ACC112 (cell line): ENCODE data around the gene RASAL1.
A peak's percentile ranks its signal among the peaks of the same experiment; 100 is the strongest.

ENCODE experiments used
- H2AFZ ChIP-seq: fragments of 200-600 bp; sonication (generic); one replicate; pipeline ENCODE4 v1.6.0; 2017; ENCODE audit warnings: antibody characterized with exemption, low read length; ENCODE audit not compliant: unreplicated experiment
- H3K27ac ChIP-seq: fragments of 200-600 bp; sonication (generic); 2 replicates; pipeline ENCODE4 v1.5.1; 2014; ENCODE audit warnings: low read depth, mild to moderate bottlenecking, antibody characterized with exemption, low read length, moderate library complexity
- H3K27me3 ChIP-seq: fragments of 200-600 bp; sonication (generic); 2 replicates; pipeline ENCODE4 v1.6.1; 2014; ENCODE audit warnings: mild to moderate bottlenecking, antibody characterized with exemption, low read length, moderate library complexity, mixed read lengths; ENCODE audit not compliant: insufficient read depth
- H3K36me3 ChIP-seq: fragments of 200-600 bp; sonication (generic); 2 replicates; pipeline ENCODE4 v1.6.1; 2016; ENCODE audit warnings: mild to moderate bottlenecking, antibody characterized with exemption, low read length, moderate library complexity, mixed read lengths; ENCODE audit not compliant: insufficient read depth
- H3K4me1 ChIP-seq: fragments of 200-600 bp; sonication (generic); one replicate; pipeline ENCODE4 v1.6.1; 2016; ENCODE audit warnings: low read length, mixed read lengths; ENCODE audit not compliant: insufficient read depth, unreplicated experiment, control insufficient read depth
- H3K4me3 ChIP-seq: fragments of 200-600 bp; sonication (generic); 2 replicates; pipeline ENCODE4 v1.5.1; 2014; ENCODE audit warnings: mild to moderate bottlenecking, low read depth, low read length
- H3K79me2 ChIP-seq: fragments of 200-600 bp; sonication (generic); one replicate; pipeline ENCODE4 v1.6.0; 2016; ENCODE audit warnings: low read length; ENCODE audit not compliant: control insufficient read depth, unreplicated experiment, insufficient read depth

RASAL1 gene

GRCh38 chr12:113162102-113163029, 26.8 kb upstream of the RASAL1 start:
- Histone ChIP-seq H2AFZ (no peak overlapping the region), H3K36me3 (peaks cover 26% of the 10 kb centered on the region; the same call in 1 of the 2 replicates), H3K4me3 (no peak overlapping the region), H3K79me2 (no peaks in the 10 kb centered on the region), H3K27ac (no peak overlapping the region), H3K27me3 (no peaks in the 10 kb centered on the region), H3K4me1 (peaks cover 16% of the 10 kb centered on the region)

DNA sequence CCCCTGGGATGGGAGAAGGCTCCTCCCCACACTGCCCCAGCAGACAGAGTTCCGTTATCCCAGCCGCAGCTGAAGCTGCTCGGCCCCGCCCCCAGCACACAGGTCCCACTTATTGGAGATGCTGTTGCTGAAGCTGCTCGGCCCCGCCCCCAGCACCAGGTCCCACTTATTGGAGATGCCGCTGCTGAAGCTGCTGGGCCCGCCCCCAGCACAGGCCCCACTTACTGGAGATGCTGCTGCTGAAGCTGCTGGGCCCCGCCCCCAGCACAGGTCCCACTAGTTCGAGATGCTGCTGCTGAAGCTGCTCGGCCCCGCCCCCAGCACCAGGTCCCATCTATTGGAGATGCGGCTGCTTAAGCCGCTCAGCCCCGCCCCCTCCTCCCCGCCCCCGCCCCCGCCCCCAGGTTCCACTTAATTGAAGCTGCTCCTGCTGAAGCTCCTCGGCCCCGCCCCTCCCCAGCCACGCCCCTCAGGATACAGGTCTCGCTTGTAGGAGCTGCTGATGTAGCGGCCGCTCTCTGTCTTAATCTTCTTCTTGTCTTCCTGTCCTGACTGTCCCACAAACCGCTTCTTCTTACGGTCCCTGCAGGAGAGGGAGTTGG, 26.0 kb upstream of the RASAL1 start:
- peaks cover 21% of the 10 kb centered on the region; the same call in 1 of the 2 replicates for H3K36me3 ChIP-seq
- H3K27ac ChIP-seq, result no peak overlapping the region
- H2AFZ ChIP-seq, result no peak overlapping the region
- no peaks in the 10 kb centered on the region for H3K27me3 ChIP-seq
- peaks cover 16% of the 10 kb centered on the region for H3K4me1 ChIP-seq
- no peaks in the 10 kb centered on the region for H3K79me2 ChIP-seq
- no peak overlapping the region for H3K4me3 ChIP-seq

GRCh38 chr12:113159937-113160336, 24.4 kb upstream of the RASAL1 start:
- peaks cover 11% of the 10 kb centered on the region for H3K4me1 ChIP-seq
- no peak overlapping the region for H3K27ac ChIP-seq
- no peaks in the 10 kb centered on the region for H3K79me2 ChIP-seq
- H3K36me3 ChIP-seq, result peaks cover 14% of the 10 kb centered on the region; the same call in 1 of the 2 replicates
- no peak overlapping the region for H3K4me3 ChIP-seq
- no peak overlapping the region for H2AFZ ChIP-seq
- peaks cover 8% of the 10 kb centered on the region for H3K27me3 ChIP-seq

DNA sequence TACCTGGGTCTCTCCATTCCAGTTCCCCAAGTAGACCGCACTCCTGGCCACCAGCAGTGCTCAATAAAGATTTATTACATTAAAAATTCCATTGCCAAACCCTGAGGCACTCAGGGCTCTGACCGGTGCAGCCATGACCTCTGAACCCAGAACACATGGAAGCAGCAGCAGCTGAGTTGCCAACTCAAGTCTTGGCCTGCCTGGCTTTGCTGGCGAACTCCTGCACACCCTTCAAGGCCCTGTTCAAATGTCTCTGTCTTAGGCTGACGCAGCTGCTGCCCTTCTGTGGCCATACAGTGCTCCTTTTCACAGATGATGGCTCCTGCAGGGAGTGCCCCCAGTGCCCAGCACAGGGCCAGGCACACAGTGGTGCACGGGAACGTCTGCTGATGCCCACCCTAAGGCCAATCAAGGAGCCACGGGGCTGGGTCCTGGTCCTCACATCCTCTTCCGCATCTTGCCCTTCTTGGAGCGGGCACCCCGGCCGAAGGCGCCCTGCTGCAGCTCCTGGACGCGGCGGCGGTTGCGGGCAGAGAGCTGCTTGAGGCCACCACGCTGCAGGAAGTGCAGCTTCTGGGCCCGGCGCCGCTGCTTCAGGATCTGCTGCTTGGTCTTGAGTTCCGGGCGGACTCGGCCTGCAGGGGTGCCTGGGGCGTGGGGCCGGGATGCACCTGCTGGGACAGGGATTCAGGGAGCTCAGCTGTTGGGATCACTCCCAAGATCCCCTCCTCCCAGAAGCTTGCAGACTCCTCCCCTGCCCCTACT, 23.1 kb upstream of the RASAL1 start:
- H3K27me3 ChIP-seq, result peaks cover 21% of the 10 kb centered on the region
- no peak overlapping the region for H2AFZ ChIP-seq
- no peaks in the 10 kb centered on the region for H3K79me2 ChIP-seq
- H3K27ac ChIP-seq, result no peak overlapping the region
- H3K36me3 ChIP-seq, result peaks cover 8% of the 10 kb centered on the region; the same call in 1 of the 2 replicates
- no peak overlapping the region for H3K4me3 ChIP-seq
- peaks cover 11% of the 10 kb centered on the region for H3K4me1 ChIP-seq

DNA sequence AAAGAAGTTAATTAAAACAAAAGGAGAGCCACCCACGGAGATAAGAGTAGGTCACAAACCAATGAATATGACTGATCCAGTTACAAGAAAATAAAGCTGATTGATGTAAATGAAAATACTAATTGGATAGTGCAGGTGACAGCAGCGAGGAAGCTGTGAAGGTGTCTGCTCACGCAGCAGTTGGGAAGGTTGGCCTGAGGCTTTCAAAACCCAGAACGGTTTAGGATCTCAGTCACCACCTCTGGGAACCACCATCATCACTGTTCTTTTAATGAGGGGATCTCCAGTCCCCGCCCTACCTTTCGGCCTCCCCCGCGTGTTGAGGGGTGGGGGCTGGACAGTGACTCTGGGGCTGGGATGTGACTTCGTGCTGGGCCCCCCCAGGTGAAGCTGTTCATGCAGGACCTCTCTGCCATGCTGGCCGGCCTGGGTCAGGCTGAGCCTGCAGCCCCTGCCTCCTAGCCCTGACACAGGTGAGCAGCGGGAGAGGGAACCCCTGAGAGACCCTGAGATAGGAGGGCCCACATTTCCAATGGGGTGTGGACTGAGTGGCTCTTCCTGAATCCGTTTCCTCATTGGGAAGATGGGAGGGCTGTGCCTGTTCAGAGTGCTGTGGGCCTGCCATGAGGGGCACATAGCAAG, 21.8 kb upstream of the RASAL1 start:
- no peak overlapping the region for H3K27ac ChIP-seq
- H3K27me3 ChIP-seq, result peaks cover 27% of the 10 kb centered on the region
- no peaks in the 10 kb centered on the region for H3K79me2 ChIP-seq
- no peak overlapping the region for H2AFZ ChIP-seq
- H3K36me3 ChIP-seq, result peaks cover 4% of the 10 kb centered on the region; the same call in 1 of the 2 replicates
- H3K4me3 ChIP-seq, result no peak overlapping the region
- H3K4me1 ChIP-seq, result peaks cover 5% of the 10 kb centered on the region

DNA sequence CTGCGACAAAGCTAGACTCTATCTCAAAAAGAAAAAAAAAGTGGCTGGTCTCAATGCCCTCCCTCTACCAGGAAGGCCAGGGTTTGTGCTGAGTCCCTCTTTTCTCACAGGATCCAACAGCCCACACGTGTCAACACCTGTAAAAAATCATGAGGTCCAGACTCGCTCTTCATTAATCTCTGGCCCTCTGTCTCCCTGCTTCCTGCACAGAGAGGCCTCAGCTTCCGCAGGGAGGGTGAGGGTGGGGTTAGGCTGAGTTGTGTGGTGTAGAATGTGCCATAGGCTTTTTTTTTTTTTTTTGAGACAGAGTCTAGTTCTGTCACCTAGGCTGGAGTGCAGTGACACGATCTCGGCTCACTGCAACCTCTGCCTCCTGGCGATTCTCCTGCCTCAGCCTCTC, 20.1 kb upstream of the RASAL1 start:
- Histone ChIP-seq H2AFZ (no peak overlapping the region), H3K4me1 (no peaks in the 10 kb centered on the region), H3K27me3 (peaks cover 33% of the 10 kb centered on the region), H3K36me3 (peaks cover 4% of the 10 kb centered on the region; the same call in 1 of the 2 replicates), H3K79me2 (no peaks in the 10 kb centered on the region), H3K4me3 (no peak overlapping the region), H3K27ac (no peak overlapping the region)

- H2AFZ ChIP-seq, result no peak overlapping the region
- H3K27me3 ChIP-seq, result peaks cover 33% of the 10 kb centered on the region
- no peak overlapping the region for H3K4me3 ChIP-seq
- peaks cover 2% of the 10 kb centered on the region; the same call in 1 of the 2 replicates for H3K36me3 ChIP-seq
- peaks cover 4% of the 10 kb centered on the region for H3K4me1 ChIP-seq
- H3K27ac ChIP-seq, result no peak overlapping the region
- no peaks in the 10 kb centered on the region for H3K79me2 ChIP-seq
These were observed 19.5 kb upstream of the RASAL1 start for GRCh38 chr12:113155060-113155459.

- no peaks in the 10 kb centered on the region for H3K79me2 ChIP-seq
- no peak overlapping the region for H3K27ac ChIP-seq
These were observed 18.9 kb upstream of the RASAL1 start for GRCh38 chr12:113154351-113154973.

GRCh38 chr12:113152835-113153814, 17.6 kb upstream of the RASAL1 start:
- Histone ChIP-seq H3K27me3 (peaks cover 33% of the 10 kb centered on the region), H3K36me3 (no peaks in the 10 kb centered on the region), H2AFZ (peak overlapping the region; percentile 10), H3K79me2 (no peaks in the 10 kb centered on the region), H3K27ac (no peak overlapping the region), H3K4me3 (peak overlapping the region; percentile 70), H3K4me1 (peaks cover 11% of the 10 kb centered on the region)

More at GRCh38 chr12:113154351-113154973, 18.9 kb upstream of the RASAL1 start:
- Histone ChIP-seq H3K4me3 (peak overlapping the region; percentile 61; the same call in 1 of the 2 replicates), H3K27me3 (peaks cover 33% of the 10 kb centered on the region), H3K36me3 (no peaks in the 10 kb centered on the region), H2AFZ (peak overlapping the region; percentile 32), H3K4me1 (peaks cover 9% of the 10 kb centered on the region)
